ENCODE data around the gene AIFM3.

- TF ChIP-seq POLR2AphosphoS5 (IDR thresholded peaks at IDR 0.05; ENCODE audit: borderline replicate concordance, low read depth, low read length) (no peak), EZH2 (IDR thresholded peaks at IDR 0.05) (no peak)
Measured at GRCh38 chr22:20982563-20982882, 15.5 kb downstream of the AIFM3 start.
